22Rv1 (cell line): ENCODE results near the gene PARD6A.

Source experiments
- ZFX ChIP-seq: fragments of 450-650 bp; IDR thresholded peaks from 2 replicates; pipeline ENCODE4 v1.6.1; 2017; ENCODE audit warnings: antibody characterized with exemption, borderline replicate concordance
- TF ChIP-seq, protein P1 (sequence below): fragments of 450-650 bp; IDR thresholded peaks from 2 replicates; pipeline ENCODE4 v1.5.1; 2017; ENCODE audit warnings: mild to moderate bottlenecking

DNA sequence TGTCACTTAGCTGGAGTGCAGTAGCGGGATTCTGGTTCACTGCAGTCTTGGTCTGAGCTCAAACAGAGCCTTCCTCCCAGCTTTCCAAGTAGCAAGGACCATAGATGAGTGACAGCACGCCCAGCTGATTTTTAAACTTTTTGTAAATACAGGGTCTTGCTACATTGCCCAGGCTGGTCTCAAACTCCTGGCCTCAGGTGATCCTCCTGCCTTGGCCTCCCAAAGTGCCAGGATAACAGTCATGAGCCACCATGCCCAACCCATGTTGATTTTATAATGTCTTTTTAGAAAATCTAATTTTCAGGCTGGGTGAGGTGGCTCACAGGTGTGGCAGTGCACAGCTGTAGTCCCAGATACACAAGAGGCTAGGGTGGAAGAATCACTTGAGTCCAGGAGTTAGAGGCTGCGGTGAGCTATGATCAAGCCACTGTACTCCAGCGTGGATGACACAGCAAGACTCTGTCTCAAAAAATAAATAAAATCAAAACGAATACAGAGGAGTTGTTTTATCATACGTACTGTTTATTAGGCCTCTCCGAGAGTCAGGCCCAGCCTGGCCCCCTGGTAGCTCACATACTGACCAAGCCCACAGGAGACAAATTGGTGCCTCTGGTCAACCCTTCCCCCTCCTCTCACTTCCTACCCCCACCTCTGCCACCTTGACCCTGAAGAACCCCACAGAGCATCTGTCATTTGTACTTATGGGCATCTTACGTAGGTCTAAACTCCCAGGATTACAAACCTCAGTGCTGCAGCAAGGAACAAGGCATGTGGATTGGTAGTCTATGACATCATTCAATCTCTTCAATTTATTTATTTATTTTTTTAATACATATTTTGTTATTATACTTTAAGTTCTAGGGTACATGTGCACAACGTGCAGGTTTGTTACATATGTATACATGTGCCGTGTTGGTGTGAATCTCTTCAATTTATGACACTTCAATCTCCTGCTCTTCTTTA is 19.5 kb downstream of the PARD6A start:
- TF ChIP-seq, protein P1, sequence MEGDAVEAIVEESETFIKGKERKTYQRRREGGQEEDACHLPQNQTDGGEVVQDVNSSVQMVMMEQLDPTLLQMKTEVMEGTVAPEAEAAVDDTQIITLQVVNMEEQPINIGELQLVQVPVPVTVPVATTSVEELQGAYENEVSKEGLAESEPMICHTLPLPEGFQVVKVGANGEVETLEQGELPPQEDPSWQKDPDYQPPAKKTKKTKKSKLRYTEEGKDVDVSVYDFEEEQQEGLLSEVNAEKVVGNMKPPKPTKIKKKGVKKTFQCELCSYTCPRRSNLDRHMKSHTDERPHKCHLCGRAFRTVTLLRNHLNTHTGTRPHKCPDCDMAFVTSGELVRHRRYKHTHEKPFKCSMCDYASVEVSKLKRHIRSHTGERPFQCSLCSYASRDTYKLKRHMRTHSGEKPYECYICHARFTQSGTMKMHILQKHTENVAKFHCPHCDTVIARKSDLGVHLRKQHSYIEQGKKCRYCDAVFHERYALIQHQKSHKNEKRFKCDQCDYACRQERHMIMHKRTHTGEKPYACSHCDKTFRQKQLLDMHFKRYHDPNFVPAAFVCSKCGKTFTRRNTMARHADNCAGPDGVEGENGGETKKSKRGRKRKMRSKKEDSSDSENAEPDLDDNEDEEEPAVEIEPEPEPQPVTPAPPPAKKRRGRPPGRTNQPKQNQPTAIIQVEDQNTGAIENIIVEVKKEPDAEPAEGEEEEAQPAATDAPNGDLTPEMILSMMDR, result no peak
- no peak for TF ChIP-seq ZFX
